Measurements from ENCODE around the gene INTS4.
"Not testable (repeated sequence)": the region's sequence is repeated elsewhere in the genome, so short reads cannot be mapped to it uniquely, and the experiment has no call there.

The INTS4 gene

GRCh38 chr11:77873345-77873744 is 121.1 kb downstream of the INTS4 start:
- H3K4me1 ChIP-seq (ENCODE audit: insufficient read depth, low read length): no peaks in the 10 kb centered on the region
- peaks cover 39% of the 10 kb centered on the region for H3K36me3 ChIP-seq (ENCODE audit: insufficient read depth, low read length)

GRCh38 chr11:77871855-77872254 is 122.6 kb downstream of the INTS4 start:
- Histone ChIP-seq H3K4me1 (ENCODE audit: insufficient read depth, low read length) (no peaks in the 10 kb centered on the region), H3K36me3 (ENCODE audit: insufficient read depth, low read length) (peaks cover 31% of the 10 kb centered on the region), H3K4me3 (ENCODE audit: low read length) (no peak overlapping the region), H2AFZ (ENCODE audit: low read depth, low read length) (no peak overlapping the region), H3K9me3 (ENCODE audit: low read length) (no peaks in the 10 kb centered on the region), H3K27me3 (ENCODE audit: insufficient read depth, low read length) (no peaks in the 10 kb centered on the region)

More at GRCh38 chr11:77873345-77873744, 121.1 kb downstream of the INTS4 start:
- H3K27me3 ChIP-seq (ENCODE audit: insufficient read depth, low read length): no peaks in the 10 kb centered on the region
- no peak overlapping the region for H3K4me3 ChIP-seq (ENCODE audit: low read length)
- no peaks in the 10 kb centered on the region for H3K9me3 ChIP-seq (ENCODE audit: low read length)
- no peak overlapping the region for H2AFZ ChIP-seq (ENCODE audit: low read depth, low read length)

- Histone ChIP-seq H3K4me3 (ENCODE audit: low read length) (no peak overlapping the region), H3K27me3 (ENCODE audit: insufficient read depth, low read length) (no peaks in the 10 kb centered on the region), H2AFZ (ENCODE audit: low read depth, low read length) (no peak overlapping the region), H3K36me3 (ENCODE audit: insufficient read depth, low read length) (peaks cover 17% of the 10 kb centered on the region), H3K4me1 (ENCODE audit: insufficient read depth, low read length) (no peaks in the 10 kb centered on the region), H3K9me3 (ENCODE audit: low read length) (no peaks in the 10 kb centered on the region)
Measured at GRCh38 chr11:77868744-77869143, 125.7 kb downstream of the INTS4 start.

- no peak overlapping the region for H2AFZ ChIP-seq (ENCODE audit: low read depth, low read length)
- H3K9me3 ChIP-seq (ENCODE audit: low read length): no peaks in the 10 kb centered on the region
- no peaks in the 10 kb centered on the region for H3K27me3 ChIP-seq (ENCODE audit: insufficient read depth, low read length)
- H3K4me3 ChIP-seq (ENCODE audit: low read length): no peak overlapping the region
- H3K4me1 ChIP-seq (ENCODE audit: insufficient read depth, low read length): no peaks in the 10 kb centered on the region
- peaks cover 11% of the 10 kb centered on the region for H3K36me3 ChIP-seq (ENCODE audit: insufficient read depth, low read length)
Measured at GRCh38 chr11:77866336-77866735, 128.1 kb downstream of the INTS4 start.

GRCh38 chr11:77865805-77866204 is 128.7 kb downstream of the INTS4 start:
- H3K4me3 ChIP-seq (ENCODE audit: low read length): no peak overlapping the region
- H3K9me3 ChIP-seq (ENCODE audit: low read length): no peaks in the 10 kb centered on the region
- no peak overlapping the region for H2AFZ ChIP-seq (ENCODE audit: low read depth, low read length)
- peaks cover 8% of the 10 kb centered on the region for H3K36me3 ChIP-seq (ENCODE audit: insufficient read depth, low read length)
- H3K4me1 ChIP-seq (ENCODE audit: insufficient read depth, low read length): no peaks in the 10 kb centered on the region
- H3K27me3 ChIP-seq (ENCODE audit: insufficient read depth, low read length): no peaks in the 10 kb centered on the region

DNA sequence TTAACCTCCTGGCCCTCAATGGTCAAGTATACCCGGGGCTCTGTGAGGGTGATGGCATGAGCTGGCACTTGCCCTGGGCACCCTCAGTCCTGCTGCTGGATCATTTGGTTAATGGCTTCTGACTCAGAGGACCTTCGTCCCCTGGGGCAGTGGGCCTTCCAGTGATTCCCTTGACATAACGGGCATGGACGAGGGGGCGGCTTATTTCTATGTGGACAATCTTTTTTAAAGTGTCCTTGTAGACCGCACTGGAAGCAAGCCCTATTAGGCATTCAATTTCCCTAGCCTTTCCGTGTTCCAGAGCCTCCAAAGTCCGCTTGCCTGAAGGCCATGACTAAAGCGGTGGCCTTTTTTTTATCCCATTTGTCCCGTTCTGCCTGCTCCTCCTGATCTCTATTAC is 133.0 kb downstream of the INTS4 start:
- H3K27me3 ChIP-seq (ENCODE audit: insufficient read depth, low read length); H3K36me3 ChIP-seq (ENCODE audit: insufficient read depth, low read length); H3K4me3 ChIP-seq (ENCODE audit: low read length); H3K4me1 ChIP-seq (ENCODE audit: insufficient read depth, low read length); H3K9me3 ChIP-seq (ENCODE audit: low read length); H2AFZ ChIP-seq (ENCODE audit: low read depth, low read length): not testable (repeated sequence)

DNA sequence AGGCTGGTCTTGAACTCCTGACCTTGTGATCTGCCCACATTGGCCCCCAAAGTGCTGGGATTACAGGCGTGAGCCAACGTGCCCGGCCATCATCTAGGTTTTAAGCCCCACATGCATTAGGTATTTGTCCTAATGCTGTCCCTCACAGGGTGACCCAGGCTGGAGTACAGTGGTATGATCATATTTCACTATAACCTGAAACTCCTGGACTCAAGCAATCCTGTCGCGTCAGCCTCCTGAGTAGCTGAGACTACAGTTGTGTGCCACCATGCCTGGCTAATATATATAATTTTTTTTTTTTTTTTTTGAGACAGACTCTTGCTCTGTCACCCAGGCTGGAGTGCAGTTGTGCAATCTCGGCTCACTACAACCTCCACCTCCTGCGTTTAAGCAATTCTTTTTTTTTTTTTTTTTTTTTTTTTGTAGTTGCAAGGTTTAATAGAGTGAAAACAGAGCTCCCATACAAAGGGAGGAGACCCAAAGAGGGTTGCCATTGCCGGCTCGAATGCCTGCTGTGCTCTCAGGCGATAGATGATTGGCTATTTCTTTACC is 136.5 kb downstream of the INTS4 start:
- not testable (repeated sequence) for H2AFZ ChIP-seq (ENCODE audit: low read depth, low read length); H3K27me3 ChIP-seq (ENCODE audit: insufficient read depth, low read length); H3K4me1 ChIP-seq (ENCODE audit: insufficient read depth, low read length); H3K4me3 ChIP-seq (ENCODE audit: low read length)
- Histone ChIP-seq H3K9me3 (ENCODE audit: low read length) (peaks cover 24% of the 10 kb centered on the region), H3K36me3 (ENCODE audit: insufficient read depth, low read length) (peaks cover 25% of the 10 kb centered on the region)

DNA sequence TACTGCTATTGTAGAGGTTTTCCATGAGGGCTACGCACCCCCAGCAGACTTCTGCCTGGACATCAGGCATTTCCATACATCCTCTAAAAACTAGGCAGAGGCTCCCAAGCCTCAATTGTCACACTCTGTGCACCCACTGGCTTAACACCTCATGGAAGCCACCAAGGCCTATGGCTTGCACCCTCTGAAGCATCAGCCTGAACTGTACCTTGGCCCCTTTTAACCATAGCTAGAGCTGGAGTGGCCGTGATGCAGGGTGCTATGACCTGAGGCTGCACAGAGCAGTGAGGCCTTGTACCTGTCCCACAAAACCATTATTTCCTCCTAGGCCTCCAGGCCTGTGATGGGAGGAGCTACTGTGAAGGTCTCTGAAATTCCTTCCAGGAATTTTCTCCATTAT is 139.6 kb downstream of the INTS4 start:
- Histone ChIP-seq H3K36me3 (ENCODE audit: insufficient read depth, low read length) (peaks cover 31% of the 10 kb centered on the region), H3K4me1 (ENCODE audit: insufficient read depth, low read length) (no peaks in the 10 kb centered on the region), H3K27me3 (ENCODE audit: insufficient read depth, low read length) (no peaks in the 10 kb centered on the region), H3K4me3 (ENCODE audit: low read length) (no peak overlapping the region), H2AFZ (ENCODE audit: low read depth, low read length) (no peak overlapping the region), H3K9me3 (ENCODE audit: low read length) (peaks cover 32% of the 10 kb centered on the region)

- Histone ChIP-seq H2AFZ (ENCODE audit: low read depth, low read length) (no peak overlapping the region), H3K36me3 (ENCODE audit: insufficient read depth, low read length) (peaks cover 36% of the 10 kb centered on the region), H3K4me3 (ENCODE audit: low read length) (no peak overlapping the region), H3K9me3 (ENCODE audit: low read length) (peaks cover 31% of the 10 kb centered on the region), H3K4me1 (ENCODE audit: insufficient read depth, low read length) (no peaks in the 10 kb centered on the region), H3K27me3 (ENCODE audit: insufficient read depth, low read length) (no peaks in the 10 kb centered on the region)
Measured at GRCh38 chr11:77851503-77851902, 143.0 kb downstream of the INTS4 start.

- not testable (repeated sequence) for H2AFZ ChIP-seq (ENCODE audit: low read depth, low read length); H3K9me3 ChIP-seq (ENCODE audit: low read length); H3K4me3 ChIP-seq (ENCODE audit: low read length); H3K27me3 ChIP-seq (ENCODE audit: insufficient read depth, low read length); H3K4me1 ChIP-seq (ENCODE audit: insufficient read depth, low read length)
- H3K36me3 ChIP-seq (ENCODE audit: insufficient read depth, low read length): peaks cover 44% of the 10 kb centered on the region
Measured at GRCh38 chr11:77843700-77844099, 150.8 kb downstream of the INTS4 start.

GRCh38 chr11:77842441-77843121 is 151.9 kb downstream of the INTS4 start:
- Histone ChIP-seq H3K4me3 (ENCODE audit: low read length) (no peak overlapping the region), H3K36me3 (ENCODE audit: insufficient read depth, low read length) (peaks cover 37% of the 10 kb centered on the region), H3K27me3 (ENCODE audit: insufficient read depth, low read length) (no peaks in the 10 kb centered on the region), H3K9me3 (ENCODE audit: low read length) (peaks cover 10% of the 10 kb centered on the region), H3K4me1 (ENCODE audit: insufficient read depth, low read length) (no peaks in the 10 kb centered on the region), H2AFZ (ENCODE audit: low read depth, low read length) (no peak overlapping the region)

- Histone ChIP-seq H3K27me3 (ENCODE audit: insufficient read depth, low read length) (no peaks in the 10 kb centered on the region), H3K36me3 (ENCODE audit: insufficient read depth, low read length) (no peaks in the 10 kb centered on the region), H3K4me3 (ENCODE audit: low read length) (no peak overlapping the region), H2AFZ (ENCODE audit: low read depth, low read length) (no peak overlapping the region), H3K9me3 (ENCODE audit: low read length) (peaks cover 9% of the 10 kb centered on the region), H3K4me1 (ENCODE audit: insufficient read depth, low read length) (no peaks in the 10 kb centered on the region)
Measured at GRCh38 chr11:77833302-77833701, 161.2 kb downstream of the INTS4 start.

- H3K36me3 ChIP-seq (ENCODE audit: insufficient read depth, low read length): no peaks in the 10 kb centered on the region
- H3K27me3 ChIP-seq (ENCODE audit: insufficient read depth, low read length): no peaks in the 10 kb centered on the region
- H3K4me3 ChIP-seq (ENCODE audit: low read length): no peak overlapping the region
- H2AFZ ChIP-seq (ENCODE audit: low read depth, low read length): no peak overlapping the region
- peaks cover 7% of the 10 kb centered on the region for H3K9me3 ChIP-seq (ENCODE audit: low read length)
- H3K4me1 ChIP-seq (ENCODE audit: insufficient read depth, low read length): no peaks in the 10 kb centered on the region
Measured at GRCh38 chr11:77828926-77829325, 165.5 kb downstream of the INTS4 start.
